Ishikawa (cell line): ENCODE measurements around the gene CRELD2.

Source experiments
- CEBPB ChIP-seq: IDR thresholded peaks from 2 replicates; pipeline ENCODE4 v1.6.1; 2012
- CREB1 ChIP-seq: IDR thresholded peaks from 2 replicates; pipeline ENCODE4 v1.6.1; 2012; ENCODE audit warnings: low read depth
- EGR1 ChIP-seq: IDR thresholded peaks from 2 replicates; pipeline ENCODE4 v1.6.1; 2012
- EP300 ChIP-seq: IDR thresholded peaks from 2 replicates; pipeline ENCODE4 v1.6.1; 2012; ENCODE audit warnings: borderline replicate concordance
- FOXM1 ChIP-seq: IDR thresholded peaks from 2 replicates; pipeline ENCODE4 v1.6.1; 2012; ENCODE audit warnings: low read depth, borderline replicate concordance
- MAX ChIP-seq: IDR thresholded peaks from 2 replicates; pipeline ENCODE4 v1.6.1; 2012
- NFIC ChIP-seq: IDR thresholded peaks from 2 replicates; pipeline ENCODE4 v1.6.1; 2012
- RAD21 ChIP-seq: IDR thresholded peaks from 2 replicates; pipeline ENCODE4 v1.6.1; 2012; ENCODE audit warnings: low read depth
- TAF1 ChIP-seq: IDR thresholded peaks from 2 replicates; pipeline ENCODE4 v1.6.1; 2012; ENCODE audit warnings: low read depth, mild to moderate bottlenecking
- TCF12 ChIP-seq: IDR thresholded peaks from 2 replicates; pipeline ENCODE4 v1.6.1; 2012; ENCODE audit warnings: low read depth
- TEAD4 ChIP-seq: IDR thresholded peaks from 2 replicates; pipeline ENCODE4 v1.6.1; 2012
- USF1 ChIP-seq: IDR thresholded peaks from 2 replicates; pipeline ENCODE4 v1.6.1; 2012
- YY1 ChIP-seq: IDR thresholded peaks from 2 replicates; pipeline ENCODE4 v1.6.1; 2012; ENCODE audit warnings: low read depth
- ZBTB7A ChIP-seq: IDR thresholded peaks from 2 replicates; pipeline ENCODE4 v1.6.1; 2012; ENCODE audit warnings: low read depth
- TF ChIP-seq, protein P1 (sequence below): IDR thresholded peaks from 2 replicates; pipeline ENCODE4 v1.6.1; 2012; ENCODE audit warnings: low read depth, mild to moderate bottlenecking

The CRELD2 gene

GRCh38 chr22:49901457-49901856 lies 17.0 kb upstream of the CRELD2 start:
- no peak for TF ChIP-seq RAD21

DNA sequence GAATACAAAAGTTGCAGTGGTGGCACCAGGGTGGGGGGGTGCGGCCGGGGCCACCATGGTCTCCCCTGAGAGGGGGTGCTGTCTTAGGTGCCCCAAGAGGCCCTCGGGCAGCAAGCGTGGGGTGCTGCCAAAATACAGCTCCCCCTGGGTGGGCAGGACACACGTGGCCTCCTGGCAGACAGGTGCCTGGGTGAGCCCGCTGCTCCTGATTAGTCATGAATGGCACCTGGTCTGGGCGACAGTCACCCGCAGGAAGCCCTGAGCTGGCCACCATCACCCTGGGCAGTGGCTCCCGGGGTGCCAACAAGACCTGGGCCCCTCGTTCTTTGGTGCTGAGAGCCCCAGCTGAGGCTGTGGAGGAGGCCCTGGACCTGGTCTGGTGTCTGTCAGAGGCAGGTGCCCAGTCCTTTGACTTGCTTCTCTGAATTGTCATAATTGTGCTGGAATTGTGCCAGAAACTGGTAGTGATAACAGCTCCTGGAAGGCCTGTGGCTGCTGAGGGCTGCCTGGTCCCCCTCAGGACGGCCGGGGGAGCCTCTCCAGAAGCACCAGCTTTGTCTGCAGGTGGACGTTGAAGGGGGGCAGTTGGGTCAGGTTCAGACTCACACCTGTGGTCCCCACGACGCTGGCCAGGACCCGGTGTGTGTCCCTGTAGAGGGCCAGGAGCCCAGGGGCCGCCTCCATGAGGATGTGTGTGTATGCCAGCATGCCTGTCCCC lies 15.0 kb upstream of the CRELD2 start:
- TF ChIP-seq TEAD4 = no peak
- no peak for TF ChIP-seq ZBTB7A
- TF ChIP-seq TAF1 = no peak

DNA sequence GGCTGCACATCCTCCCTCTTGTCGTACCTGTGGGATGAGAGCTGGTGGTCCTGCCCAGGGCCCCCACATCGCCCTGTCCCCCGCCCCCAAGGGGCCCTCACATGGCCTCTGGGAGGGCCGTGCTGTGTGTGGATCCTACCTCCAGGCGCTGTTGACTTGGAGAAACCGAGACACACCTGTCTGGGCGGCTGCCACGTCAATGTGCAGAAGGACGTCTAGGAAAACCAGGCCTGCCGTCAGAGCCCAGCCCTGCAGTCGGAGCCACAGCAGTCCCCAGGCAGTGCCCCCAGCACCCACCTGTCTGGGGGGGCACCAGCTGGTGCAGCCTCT lies 14.4 kb upstream of the CRELD2 start:
- no peak for TF ChIP-seq MAX
- no peak for TF ChIP-seq TCF12
- no peak for TF ChIP-seq TEAD4
- TF ChIP-seq EP300 = no peak
- no peak for TF ChIP-seq RAD21
- TF ChIP-seq FOXM1 = no peak
- no peak for TF ChIP-seq ZBTB7A
- TF ChIP-seq USF1 = no peak
- TF ChIP-seq YY1 = no peak
- TF ChIP-seq CREB1 = no peak
- no peak for TF ChIP-seq NFIC
- no peak for TF ChIP-seq CEBPB
- no peak for TF ChIP-seq TAF1

DNA sequence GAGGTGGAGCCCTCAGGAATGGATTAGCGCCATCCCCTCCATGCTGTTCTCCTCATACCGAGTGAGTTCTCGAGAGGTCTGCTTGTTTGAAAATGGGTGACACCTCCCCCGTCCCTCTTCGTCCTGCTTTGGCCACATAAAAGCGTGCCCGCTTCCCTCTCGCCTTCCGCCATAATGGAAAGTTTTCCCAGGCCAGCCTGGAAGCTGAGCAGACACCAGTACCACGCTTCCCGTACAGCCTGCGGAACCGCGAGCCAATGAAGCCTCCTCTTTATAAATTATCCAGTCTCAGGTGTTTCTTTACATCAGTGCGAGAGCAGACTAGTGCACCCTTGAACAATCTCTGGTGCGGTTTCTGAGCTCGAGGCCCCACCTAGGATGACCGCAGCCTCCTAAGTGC lies 13.0 kb upstream of the CRELD2 start:
- no peak for TF ChIP-seq TAF1
- no peak for TF ChIP-seq ZBTB7A
- TF ChIP-seq RAD21 = no peak

- TF ChIP-seq CREB1 = no peak
- TF ChIP-seq, protein P1, sequence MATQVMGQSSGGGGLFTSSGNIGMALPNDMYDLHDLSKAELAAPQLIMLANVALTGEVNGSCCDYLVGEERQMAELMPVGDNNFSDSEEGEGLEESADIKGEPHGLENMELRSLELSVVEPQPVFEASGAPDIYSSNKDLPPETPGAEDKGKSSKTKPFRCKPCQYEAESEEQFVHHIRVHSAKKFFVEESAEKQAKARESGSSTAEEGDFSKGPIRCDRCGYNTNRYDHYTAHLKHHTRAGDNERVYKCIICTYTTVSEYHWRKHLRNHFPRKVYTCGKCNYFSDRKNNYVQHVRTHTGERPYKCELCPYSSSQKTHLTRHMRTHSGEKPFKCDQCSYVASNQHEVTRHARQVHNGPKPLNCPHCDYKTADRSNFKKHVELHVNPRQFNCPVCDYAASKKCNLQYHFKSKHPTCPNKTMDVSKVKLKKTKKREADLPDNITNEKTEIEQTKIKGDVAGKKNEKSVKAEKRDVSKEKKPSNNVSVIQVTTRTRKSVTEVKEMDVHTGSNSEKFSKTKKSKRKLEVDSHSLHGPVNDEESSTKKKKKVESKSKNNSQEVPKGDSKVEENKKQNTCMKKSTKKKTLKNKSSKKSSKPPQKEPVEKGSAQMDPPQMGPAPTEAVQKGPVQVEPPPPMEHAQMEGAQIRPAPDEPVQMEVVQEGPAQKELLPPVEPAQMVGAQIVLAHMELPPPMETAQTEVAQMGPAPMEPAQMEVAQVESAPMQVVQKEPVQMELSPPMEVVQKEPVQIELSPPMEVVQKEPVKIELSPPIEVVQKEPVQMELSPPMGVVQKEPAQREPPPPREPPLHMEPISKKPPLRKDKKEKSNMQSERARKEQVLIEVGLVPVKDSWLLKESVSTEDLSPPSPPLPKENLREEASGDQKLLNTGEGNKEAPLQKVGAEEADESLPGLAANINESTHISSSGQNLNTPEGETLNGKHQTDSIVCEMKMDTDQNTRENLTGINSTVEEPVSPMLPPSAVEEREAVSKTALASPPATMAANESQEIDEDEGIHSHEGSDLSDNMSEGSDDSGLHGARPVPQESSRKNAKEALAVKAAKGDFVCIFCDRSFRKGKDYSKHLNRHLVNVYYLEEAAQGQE = no peak
- no peak for TF ChIP-seq EP300
- no peak for TF ChIP-seq TAF1
- TF ChIP-seq EGR1 = no peak
- no peak for TF ChIP-seq CEBPB
- TF ChIP-seq FOXM1 = no peak
- TF ChIP-seq NFIC = no peak
- no peak for TF ChIP-seq YY1
- no peak for TF ChIP-seq USF1
- no peak for TF ChIP-seq TEAD4
- no peak for TF ChIP-seq ZBTB7A
Observed at GRCh38 chr22:49906071-49906798, 12.2 kb upstream of the CRELD2 start.

- TF ChIP-seq CREB1 (no peak), NFIC (no peak), RAD21 (no peak), FOXM1 (no peak), TEAD4 (no peak), TAF1 (no peak), YY1 (no peak), ZBTB7A (no peak), TCF12 (no peak), MAX (no peak)
- TF ChIP-seq, protein P1 = no peak
Observed at GRCh38 chr22:49906799-49907290, 11.6 kb upstream of the CRELD2 start.

- TF ChIP-seq TAF1 = no peak
- TF ChIP-seq TEAD4 = no peak
- TF ChIP-seq, protein P1 = no peak
- no peak for TF ChIP-seq MAX
Observed at GRCh38 chr22:49907807-49908206, 10.6 kb upstream of the CRELD2 start.
